HG03064 (cell line): ENCODE measurements around the gene C1orf87.

Source experiments
- ATAC-seq: cut with Tn5 transposase; IDR thresholded peaks from one replicate; pipeline ENCODE4 v1.9.1; 2021; ENCODE audit warnings: low read depth; ENCODE audit not compliant: unreplicated experiment

The C1orf87 gene

GRCh38 chr1:60073605-60074278, at the start of gene C1orf87:
Gene C1orf87 (minus strand): TSS chr1:60073770. CDS start chr1:60072643, 1,127 bp downstream.
- ATAC-seq = no peak

- ATAC-seq = no peak
These were observed 44.5 kb upstream of the C1orf87 start for GRCh38 chr1:60118085-60118484.

- no peak for ATAC-seq
These were observed 41.3 kb upstream of the C1orf87 start for GRCh38 chr1:60114745-60115318.

- ATAC-seq = no peak
These were observed 40.0 kb upstream of the C1orf87 start for GRCh38 chr1:60113596-60113995.

GRCh38 chr1:60113028-60113427, 39.5 kb upstream of the C1orf87 start:
- ATAC-seq = no peak

DNA sequence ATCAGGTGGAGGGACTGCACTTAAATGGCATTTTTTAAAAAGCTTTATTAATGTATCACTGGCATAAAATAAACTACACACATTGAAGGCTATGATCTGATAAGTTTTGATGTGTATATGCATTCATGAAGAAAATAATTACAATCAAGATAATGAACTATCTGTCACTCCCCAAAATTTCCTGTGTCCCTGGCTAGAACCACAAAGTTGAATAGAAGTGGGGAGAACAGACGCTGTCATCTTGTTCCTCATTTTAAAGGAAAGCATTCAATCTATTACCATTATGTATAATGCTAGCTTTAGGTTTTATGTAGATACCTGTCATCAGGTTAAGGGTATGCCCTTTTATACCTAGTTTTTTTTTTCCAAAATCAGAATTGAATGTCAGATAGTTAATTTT, 38.1 kb upstream of the C1orf87 start:
- ATAC-seq = no peak

DNA sequence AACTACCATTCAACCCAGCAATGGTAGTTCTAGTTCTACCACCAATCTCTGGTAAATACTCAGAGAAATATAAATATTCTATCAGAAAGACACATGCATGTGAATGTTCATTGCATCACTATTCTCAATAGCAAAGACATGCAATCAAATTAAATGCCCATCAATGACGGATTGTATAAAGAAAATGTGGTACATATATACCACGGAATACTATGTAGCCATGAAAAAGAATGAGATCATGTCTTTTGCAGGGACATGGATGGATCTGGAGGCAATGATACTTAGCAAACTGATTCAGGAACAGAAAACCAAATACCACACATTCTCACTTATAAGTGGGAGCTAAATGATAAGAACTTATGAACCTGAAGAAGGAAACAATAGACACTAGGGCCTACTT, 37.5 kb upstream of the C1orf87 start:
- no peak for ATAC-seq

- no peak for ATAC-seq
These were observed 34.6 kb upstream of the C1orf87 start for GRCh38 chr1:60108196-60108595.

DNA sequence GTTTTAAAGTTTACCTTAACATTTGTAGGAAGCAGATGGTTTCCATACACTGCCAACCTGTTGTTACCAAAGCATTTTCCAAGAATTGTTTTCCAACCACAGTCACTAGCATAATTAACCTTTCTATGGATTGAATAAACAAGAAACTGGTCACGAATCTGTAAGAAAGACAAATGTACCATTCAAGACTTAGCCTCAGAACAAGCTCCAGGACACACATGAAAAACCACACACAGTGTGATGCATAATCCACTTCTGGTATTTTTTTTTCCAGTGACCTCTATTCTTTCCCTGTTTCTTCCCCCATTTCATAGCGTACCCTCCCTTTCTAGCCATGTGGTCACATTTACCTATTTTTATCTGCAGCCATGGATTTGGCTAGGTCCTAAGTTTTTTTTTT, 29.6 kb upstream of the C1orf87 start:
- no peak for ATAC-seq

DNA sequence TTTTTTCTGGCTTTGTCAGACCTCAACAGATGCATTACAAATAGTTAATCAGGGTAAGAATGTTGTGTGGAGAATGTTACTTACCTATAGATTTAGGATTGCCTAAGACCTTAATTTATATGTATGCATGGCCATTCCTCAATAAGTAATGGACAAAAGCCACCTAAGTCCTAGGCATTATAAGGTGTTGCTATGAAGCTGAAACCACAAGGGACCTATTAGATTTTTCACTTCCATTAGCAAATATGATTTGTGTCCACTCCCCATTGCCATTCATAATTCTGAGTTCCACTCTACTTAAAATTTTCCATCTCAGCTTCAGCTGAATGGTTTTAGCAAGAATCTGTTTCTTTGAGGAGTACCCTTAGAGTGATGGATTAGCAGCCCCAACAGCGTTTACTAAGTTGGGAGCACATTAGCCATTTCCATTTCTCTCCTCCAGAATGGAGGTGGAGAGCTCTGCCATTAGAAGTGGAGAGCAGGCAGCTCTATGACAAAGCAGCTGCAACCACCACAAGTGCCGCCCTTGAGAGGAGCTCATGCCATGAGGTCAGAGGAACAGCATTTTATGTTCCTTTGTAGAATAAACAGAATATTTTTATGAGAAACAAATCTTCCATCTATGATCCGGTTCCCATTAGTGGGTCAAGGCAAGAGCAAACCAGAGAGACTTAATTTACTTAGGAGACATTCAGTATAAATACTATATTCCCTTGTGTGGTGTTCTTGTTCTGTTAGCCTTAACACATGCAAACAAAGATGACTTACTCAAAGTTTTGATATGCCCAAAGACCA, 28.9 kb upstream of the C1orf87 start:
- no peak for ATAC-seq

- no peak for ATAC-seq
These were observed 27.9 kb upstream of the C1orf87 start for GRCh38 chr1:60101516-60101915.

GRCh38 chr1:60091195-60091715, 17.7 kb upstream of the C1orf87 start:
- ATAC-seq = no peak

GRCh38 chr1:60090655-60091054, 17.1 kb upstream of the C1orf87 start:
- no peak for ATAC-seq

- no peak for ATAC-seq
These were observed 15.1 kb upstream of the C1orf87 start for GRCh38 chr1:60088620-60089155.

- ATAC-seq = no peak
These were observed 14.1 kb upstream of the C1orf87 start for GRCh38 chr1:60087681-60088080.

DNA sequence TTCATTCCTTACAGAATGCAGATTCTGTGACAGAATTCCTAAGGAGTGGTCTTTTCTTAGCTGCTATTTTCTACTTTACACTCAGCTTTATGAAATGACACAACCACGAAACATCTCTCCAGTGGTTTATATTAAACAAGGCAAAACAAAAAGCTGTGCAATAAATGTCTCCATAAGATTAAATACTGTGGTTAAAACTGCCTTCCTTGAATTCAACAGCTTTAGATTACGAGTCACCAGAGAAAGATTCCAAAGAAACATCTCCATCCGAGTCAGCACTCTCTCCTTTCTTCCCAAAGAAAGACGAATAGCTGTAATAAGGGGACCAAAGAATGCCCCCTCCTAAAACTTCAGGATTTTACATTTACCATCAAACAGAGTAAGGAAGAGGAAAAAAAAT, 4.6 kb upstream of the C1orf87 start:
- ATAC-seq = no peak

GRCh38 chr1:60071296-60071695, 2.3 kb downstream of the C1orf87 start:
- no peak for ATAC-seq

DNA sequence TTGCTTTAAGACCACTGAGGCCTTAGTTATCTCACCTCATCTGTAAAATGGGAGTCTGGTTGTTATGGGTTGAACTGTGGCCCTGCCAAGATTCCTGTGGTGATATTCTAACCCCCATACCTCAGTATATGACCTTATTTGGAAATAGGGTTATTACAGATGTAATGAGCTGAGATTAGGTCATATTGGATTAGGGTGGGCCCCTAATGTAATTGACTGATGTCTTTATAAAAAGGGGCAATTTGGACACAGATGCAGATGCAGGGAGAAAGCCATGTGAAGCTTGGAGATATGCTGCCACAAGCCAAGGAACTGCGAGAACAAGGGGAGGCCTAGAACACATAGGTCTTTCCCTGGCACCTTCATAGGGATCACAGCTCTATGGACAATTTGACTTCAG, 3.9 kb downstream of the C1orf87 start:
- ATAC-seq = no peak

DNA sequence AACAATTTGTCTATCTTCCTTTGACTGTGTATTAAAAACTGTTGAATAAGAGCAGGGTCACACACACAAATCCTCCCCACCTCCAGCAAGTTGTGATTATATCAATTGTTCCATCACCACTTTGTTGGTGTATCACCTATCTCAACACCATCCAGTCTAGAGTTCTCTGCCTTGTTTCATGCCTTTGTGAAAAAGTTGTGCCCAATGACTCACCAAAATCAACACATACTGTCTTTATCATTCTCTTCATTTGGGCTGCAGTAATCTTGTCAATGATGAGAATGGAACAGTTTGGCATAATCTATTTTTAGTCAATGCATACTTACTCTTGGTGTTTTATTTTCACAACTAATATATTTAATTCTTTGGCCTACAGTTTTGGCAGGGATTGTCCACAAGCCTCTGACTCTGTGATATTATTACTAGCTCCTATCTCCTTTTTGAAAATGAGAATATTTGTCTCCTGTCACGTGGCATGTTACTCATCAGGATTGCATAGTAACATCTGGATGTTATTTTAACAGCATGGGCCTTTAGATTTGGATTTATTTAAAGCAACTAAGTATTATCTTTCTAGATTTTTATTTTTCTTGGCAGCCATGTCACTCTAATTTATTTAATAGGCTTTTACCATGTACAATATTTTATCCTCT, 5.1 kb downstream of the C1orf87 start:
- no peak for ATAC-seq

DNA sequence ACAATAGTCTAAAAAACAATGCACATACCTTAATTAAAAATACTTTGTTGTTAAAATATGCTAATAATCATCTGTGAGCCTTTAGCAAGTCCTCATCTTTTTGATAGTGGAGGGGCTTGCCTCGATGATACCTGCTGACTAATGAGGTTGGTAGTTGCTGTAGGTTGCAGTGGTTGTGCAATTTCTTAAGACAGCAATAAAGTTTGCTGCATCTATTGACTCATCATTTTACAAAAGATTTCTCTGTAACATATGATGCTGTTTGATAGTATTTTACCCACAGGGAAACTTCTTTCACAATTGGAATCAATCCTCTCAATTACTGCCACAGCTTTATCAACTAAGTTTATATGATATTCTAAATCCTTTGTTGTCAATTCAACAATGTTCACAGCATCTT, 7.6 kb downstream of the C1orf87 start:
- no peak for ATAC-seq

GRCh38 chr1:60065199-60065598, 8.4 kb downstream of the C1orf87 start:
- ATAC-seq = no peak
